HepG2 (cell line): Measurements from ENCODE around the gene NLRP12. TPM values are rescaled to one million over a fixed set of nuclear protein-coding genes. Genes with fewer than 3 reads are reported as not detected.
A peak's percentile ranks its signal among the peaks of the same experiment; 100 is the strongest.

Experiments used
- ARHGAP35 ChIP-seq: sonication (generic); formaldehyde crosslinking; IDR thresholded peaks from 2 replicates; pipeline ENCODE4 v1.9.0; 2022; ENCODE audit warnings: mild to moderate bottlenecking, inconsistent platforms, moderate library complexity, missing genetic modification reagents, borderline replicate concordance
- CBX5 ChIP-seq: sonication (generic); formaldehyde crosslinking; IDR thresholded peaks from 2 replicates; pipeline ENCODE4 v1.4.0; 2020; ENCODE audit warnings: missing genetic modification reagents, borderline replicate concordance
- CHD4 ChIP-seq: fragments of 200-600 bp; sonication (generic); IDR thresholded peaks from 2 replicates; pipeline ENCODE4 v1.7.0; 2017; ENCODE audit warnings: mild to moderate bottlenecking, low read length, borderline replicate concordance
- FOXJ3 ChIP-seq: sonication (generic); formaldehyde crosslinking; IDR thresholded peaks from 2 replicates; pipeline ENCODE4 v1.4.0; 2020; ENCODE audit warnings: missing genetic modification reagents, mild to moderate bottlenecking, borderline replicate concordance
- FOXO1 ChIP-seq: sonication (generic); formaldehyde crosslinking; IDR thresholded peaks from 2 replicates; pipeline ENCODE4 v1.4.0; 2020; ENCODE audit warnings: missing genetic modification reagents
- GTF2F1 ChIP-seq: fragments of 150-350 bp; IDR thresholded peaks from 2 replicates; pipeline ENCODE4 v1.6.1; 2014; ENCODE audit warnings: low read length
- HNRNPL ChIP-seq: fragments of 200-400 bp; formaldehyde crosslinking; IDR thresholded peaks from 2 replicates; pipeline ENCODE4 v1.6.1; 2017; ENCODE audit warnings: mild to moderate bottlenecking, low read depth, low read length
- HNRNPLL ChIP-seq: fragments of 200-400 bp; formaldehyde crosslinking; IDR thresholded peaks from 2 replicates; pipeline ENCODE4 v1.6.1; 2017; ENCODE audit warnings: mild to moderate bottlenecking, low read depth, low read length; ENCODE audit not compliant: poor library complexity, severe bottlenecking
- KDM2A ChIP-seq: sonication (generic); formaldehyde crosslinking; IDR thresholded peaks from 2 replicates; pipeline ENCODE4 v1.4.0; 2020; ENCODE audit warnings: low read depth, missing genetic modification reagents, borderline replicate concordance
- KLF16 ChIP-seq, 2 experiments: sonication (generic) in 1 of 2; formaldehyde crosslinking in 1 of 2; IDR thresholded peaks; 2 replicates each; pipeline versions ENCODE4 v1.6.1 to v1.8.0; 2016 to 2023; ENCODE audit warnings: missing genetic modification reagents in 2 of 2, missing compliant biosample characterization in 1 of 2
- MED8 ChIP-seq: sonication (generic); formaldehyde crosslinking; IDR thresholded peaks from 2 replicates; pipeline ENCODE4 v1.8.1; 2023; ENCODE audit warnings: mild to moderate bottlenecking, missing genetic modification reagents; ENCODE audit not compliant: insufficient replicate concordance
- NFIC ChIP-seq: IDR thresholded peaks from 2 replicates; pipeline ENCODE4 v1.6.1; 2012; ENCODE audit warnings: mild to moderate bottlenecking, low read length, inconsistent platforms
- NR0B2 ChIP-seq: sonication (generic); formaldehyde crosslinking; IDR thresholded peaks from 2 replicates; pipeline ENCODE4 v1.4.0; 2020; ENCODE audit warnings: mild to moderate bottlenecking, missing genetic modification reagents
- POLR2AphosphoS5 ChIP-seq: IDR thresholded peaks from 2 replicates; pipeline ENCODE4 v1.6.1; 2012; ENCODE audit warnings: low read depth, low read length
- RBM22 ChIP-seq: fragments of 200-400 bp; formaldehyde crosslinking; optimal IDR thresholded peaks from 2 replicates; pipeline ENCODE3; 2017; ENCODE audit warnings: mild to moderate bottlenecking, low read length, moderate library complexity
- SALL1 ChIP-seq: sonication (generic); formaldehyde crosslinking; IDR thresholded peaks from 2 replicates; pipeline ENCODE4 v1.8.0; 2022; ENCODE audit warnings: mild to moderate bottlenecking, missing genetic modification reagents
- SAP130 ChIP-seq: IDR thresholded peaks from 2 replicates; pipeline ENCODE4 v1.6.1; 2016; ENCODE audit warnings: low read depth
- SOX13 ChIP-seq, 3 experiments: fragments of 450-650 bp in 1 of 3; sonication (generic) in 1 of 3; formaldehyde crosslinking in 1 of 3; IDR thresholded peaks in 2 of 3; conservative IDR thresholded peaks in 1 of 3; 2 replicates each; pipeline versions ENCODE4 v1.5.0 to v1.6.1; 2016 to 2020; ENCODE audit warnings: antibody characterized with exemption in 1 of 3, mild to moderate bottlenecking in 1 of 3, missing compliant biosample characterization in 1 of 3, missing genetic modification reagents in 1 of 3, moderate library complexity in 1 of 3
- SRSF4 ChIP-seq: fragments of 200-400 bp; formaldehyde crosslinking; IDR thresholded peaks from one replicate; pipeline ENCODE4 v1.6.1; 2018; ENCODE audit warnings: mild to moderate bottlenecking, low read depth, low read length, moderate library complexity; ENCODE audit not compliant: poor library complexity, severe bottlenecking
- SRSF9 ChIP-seq: fragments of 200-400 bp; formaldehyde crosslinking; IDR thresholded peaks from 2 replicates; pipeline ENCODE4 v1.6.1; 2018; ENCODE audit warnings: borderline replicate concordance, mild to moderate bottlenecking, low read depth, low read length; ENCODE audit not compliant: insufficient read depth, poor library complexity, severe bottlenecking
- ZFP36L2 ChIP-seq: sonication (generic); formaldehyde crosslinking; IDR thresholded peaks from 2 replicates; pipeline ENCODE4 v1.4.0; 2020; ENCODE audit warnings: missing genetic modification reagents
- ZNF274 ChIP-seq: sonication (generic); formaldehyde crosslinking; IDR thresholded peaks from 2 replicates; pipeline ENCODE4 v1.5.1; 2020; ENCODE audit warnings: mild to moderate bottlenecking, missing genetic modification reagents
- ZNF446 ChIP-seq: sonication (generic); formaldehyde crosslinking; IDR thresholded peaks from 2 replicates; pipeline ENCODE4 v1.5.0; 2020; ENCODE audit warnings: mild to moderate bottlenecking, missing genetic modification reagents
- ZNF562 ChIP-seq: sonication (generic); formaldehyde crosslinking; IDR thresholded peaks from 2 replicates; pipeline ENCODE4 v1.8.0; 2022; ENCODE audit warnings: missing genetic modification reagents, borderline replicate concordance
- ZNF577 ChIP-seq: sonication (generic); formaldehyde crosslinking; IDR thresholded peaks from 2 replicates; pipeline ENCODE4 v1.4.0; 2020; ENCODE audit warnings: mild to moderate bottlenecking, low read depth, missing genetic modification reagents, borderline replicate concordance
- polyA plus RNA-seq, 8 experiments: library from polyadenylated mRNA; depleted of rRNA in 3 of 8; stranded (reverse) in 7 of 8; unstranded in 1 of 8; fragments of >200 nt; fragmentation: Illumina TruSeq in 4 of 8; extraction: Trizol in 4 of 8; gene quantifications; 2 replicates each; pipeline versions ENCODE4 v1.2.1 to v1.2.3, GENCODE V29; 2011 to 2016; ENCODE audit warnings: low read depth in 4 of 8, missing spikeins in 1 of 8, mixed read lengths in 1 of 8; ENCODE audit not compliant: insufficient read depth in 1 of 8
- total RNA-seq, 5 experiments: library from RNA; depleted of rRNA; stranded (reverse); fragments of >200 nt; fragmentation: Illumina TruSeq; extraction: Trizol; gene quantifications; 2 replicates each; pipeline ENCODE4 v1.2.3, GENCODE V29; 2016; ENCODE audit warnings: low read depth in 1 of 5

NLRP12 gene
- total and polyA plus RNA-seq, 2 of the 13 experiments (the other 11 are each of a cell fraction or from before 2014, with no cell fraction given): 0.15 to 0.20 TPM

GRCh38 chr19:53865918-53866864, 42.1 kb upstream of the NLRP12 start (continued):
- TF ChIP-seq SRSF9: no peak
- TF ChIP-seq ZNF274 (CRISPR knock-in tag): no peak
- no peak for TF ChIP-seq SRSF4
- TF ChIP-seq ZNF577 (CRISPR knock-in tag): no peak
- TF ChIP-seq ARHGAP35: no peak
- TF ChIP-seq ZNF562 (CRISPR knock-in tag): no peak
- peak; percentile 22; the same call in 1 of the 2 replicates for TF ChIP-seq SOX13 (IDR thresholded peaks at IDR 0.05)
- TF ChIP-seq SOX13 (CRISPR knock-in tag; conservative IDR thresholded peaks at IDR 0.05 in 1 of 2, IDR thresholded peaks at IDR 0.05 in 1 of 2): no peak; a peak in 1 of 4 replicates
- peak; percentile 89 for TF ChIP-seq HNRNPLL
- peak; percentile 75 for TF ChIP-seq POLR2AphosphoS5
- TF ChIP-seq RBM22: peak; percentile 24
- 0 out of 2 replicates have a peak, but pooled peaks have one; percentile 2 for TF ChIP-seq ZFP36L2
- no peak for TF ChIP-seq FOXJ3
- peak in 1 of 2 experiments; percentile 2; a peak in 1 of 4 replicates for TF ChIP-seq KLF16 (CRISPR knock-in tag; IDR thresholded peaks at IDR 0.05)
- TF ChIP-seq FOXO1 (CRISPR knock-in tag): no peak
- TF ChIP-seq SAP130 (CRISPR knock-in tag): peak; percentile 75
- TF ChIP-seq KDM2A (CRISPR knock-in tag): no peak
- TF ChIP-seq CHD4: 0 out of 2 replicates have a peak, but pooled peaks have one; percentile 39
- TF ChIP-seq NR0B2 (CRISPR knock-in tag): peak; percentile 82; the same call in 1 of the 2 replicates
- TF ChIP-seq MED8 (CRISPR knock-in tag): peak; percentile 73
- TF ChIP-seq GTF2F1: no peak
- TF ChIP-seq HNRNPL: 0 out of 2 replicates have a peak, but pooled peaks have one; percentile 38
- TF ChIP-seq CBX5 (CRISPR knock-in tag): peak; percentile 12; the same call in 1 of the 2 replicates
- TF ChIP-seq NFIC: no peak
- no peak for TF ChIP-seq ZNF446 (CRISPR knock-in tag)
- peak; percentile 50; the same call in 1 of the 2 replicates for TF ChIP-seq SALL1 (CRISPR knock-in tag)
